ENCODE measurements around the gene ATG101. TPM values are rescaled to one million over a fixed set of nuclear protein-coding genes. Genes with fewer than 3 reads are reported as not detected.

The ATG101 gene
- total and polyA plus RNA-seq, 2 of the 8 experiments (the other 6 are each of a cell fraction or from before 2014, with no cell fraction given) = 49.8 to 55.9 TPM

DNA sequence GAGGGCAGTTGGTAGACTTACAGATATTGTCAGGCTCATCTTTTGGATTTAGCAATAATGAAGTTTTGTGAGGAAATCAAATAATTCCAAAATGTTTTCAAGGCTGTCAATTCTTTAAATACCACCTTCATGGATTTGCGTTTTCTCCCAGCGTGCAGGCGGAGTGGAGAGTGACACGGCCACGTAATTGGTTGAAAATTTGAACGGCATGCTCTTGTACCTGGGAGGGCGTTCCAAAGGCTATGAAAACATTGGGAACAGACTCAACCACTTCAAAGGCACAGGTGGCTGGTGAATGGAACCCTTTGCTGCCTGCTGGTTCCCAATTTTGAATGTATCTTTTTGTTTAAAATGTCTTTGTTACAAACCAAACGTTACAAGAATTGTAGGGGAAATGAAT, 22.1 kb downstream of the ATG101 start:
- Histone ChIP-seq H3K56ac (replicated peaks; ENCODE audit: insufficient read length, low read depth, low read length) (no peak overlapping the region), H3K27ac (ENCODE audit: low read depth, low read length) (no peak overlapping the region), H3K79me2 (ENCODE audit: control insufficient read depth in 1 of 2, insufficient read depth in 2 of 2, low read length in 2 of 2) (no peaks in the 10 kb centered on the region), H3K23ac (ENCODE audit: insufficient read length) (no peak overlapping the region), H3K18ac (ENCODE audit: extremely low read depth, low read length) (no peak overlapping the region), H3K9me3 (ENCODE audit: insufficient read depth in 2 of 2, low read depth in 1 of 2, low read length in 1 of 2) (no peaks in the 10 kb centered on the region), H3K4me3 (ENCODE audit: extremely low read depth in 1 of 4, insufficient read depth in 2 of 4, low read depth in 3 of 4, low read length in 4 of 4) (no peak overlapping the region), H3K4me2 (ENCODE audit: insufficient read depth in 1 of 2, low read depth in 2 of 2, low read length in 2 of 2) (no peak overlapping the region), H3K14ac (ENCODE audit: insufficient read length) (no peak overlapping the region), H3K36me3 (ENCODE audit: control insufficient read depth in 2 of 4, insufficient read depth in 4 of 4, low read length in 3 of 4) (no peaks in the 10 kb centered on the region), H2AFZ (ENCODE audit: low read length) (no peak overlapping the region), H2BK5ac (ENCODE audit: low read depth, low read length) (no peak overlapping the region), H2BK12ac (ENCODE audit: low read depth, low read length) (no peak overlapping the region), H4K20me1 (replicated peaks in 1 of 2; ENCODE audit: control insufficient read depth in 1 of 2, insufficient read depth in 2 of 2, low read length in 2 of 2) (no peaks in the 10 kb centered on the region), H2BK120ac (replicated peaks; ENCODE audit: low read depth, low read length) (no peak overlapping the region), H2BK20ac (ENCODE audit: low read length) (no peak overlapping the region), H4K5ac (ENCODE audit: insufficient read length, low read depth, low read length) (no peak overlapping the region), H2BK15ac (ENCODE audit: low read length) (no peak overlapping the region), H2AK5ac (ENCODE audit: low read depth, low read length) (no peak overlapping the region), H3K4ac (replicated peaks; ENCODE audit: insufficient read length, low read depth, low read length) (no peak overlapping the region), H3K23me2 (ENCODE audit: low read depth, low read length) (no peaks in the 10 kb centered on the region), H3K4me1 (replicated peaks in 1 of 4; ENCODE audit: control insufficient read depth in 3 of 4, insufficient read depth in 4 of 4, low read length in 3 of 4) (no peaks in the 10 kb centered on the region), H3K79me1 (ENCODE audit: low read depth, low read length) (no peaks in the 10 kb centered on the region; the same call in 1 of the 2 replicates), H3K9ac (replicated peaks in 1 of 4; ENCODE audit: extremely low read depth in 1 of 4, low read depth in 3 of 4, low read length in 3 of 4) (no peak overlapping the region), H4K8ac (ENCODE audit: extremely low read depth, insufficient read depth, low read length) (no peak overlapping the region), H4K91ac (replicated peaks; ENCODE audit: insufficient read length, low read length) (no peak overlapping the region), H3K27me3 (replicated peaks in 1 of 4; ENCODE audit: control insufficient read depth in 3 of 4, extremely low read depth in 1 of 4, insufficient read depth in 3 of 4, low read length in 3 of 4) (no peaks in the 10 kb centered on the region)
- ChIA-PET POLR2A (ENCODE audit: partially characterized antibody) (interaction anchor here (2.2 kb wide), 1 partner anchor 12 kb away, joined by 5 read pairs; the partner anchor contains the start of gene SMIM41), CTCF (ENCODE audit: partially characterized antibody) (interaction anchor here (0.9 to 11.5 kb wide), 7 partner anchors 9 to 88 kb away, joined by 3 to 205 read pairs (median 6); partner anchors contain the start of gene SMIM41)
- FAIRE-seq (no peak), DNase-seq (ENCODE audit: low read depth in 1 of 2, low spot score in 2 of 2) (no peak)
- TF ChIP-seq BACH1 (IDR thresholded peaks at IDR 0.05; ENCODE audit: low read length) = no peak
- no peak for TF ChIP-seq TCF12 (IDR thresholded peaks at IDR 0.05; ENCODE audit: low read depth, low read length)
- TF ChIP-seq TAF7 (optimal IDR thresholded peaks at IDR 0.05; ENCODE audit: borderline replicate concordance, low read depth, low read length) = no peak
- no peak for TF ChIP-seq SAP30 (IDR thresholded peaks at IDR 0.05; ENCODE audit: insufficient read depth, insufficient replicate concordance, low read length)
- no peak for TF ChIP-seq SP1 (IDR thresholded peaks at IDR 0.05; ENCODE audit: low read depth, low read length)
- no peak for TF ChIP-seq TAF1 (IDR thresholded peaks at IDR 0.05; ENCODE audit: low read depth, low read length)
- TF ChIP-seq, protein P1, sequence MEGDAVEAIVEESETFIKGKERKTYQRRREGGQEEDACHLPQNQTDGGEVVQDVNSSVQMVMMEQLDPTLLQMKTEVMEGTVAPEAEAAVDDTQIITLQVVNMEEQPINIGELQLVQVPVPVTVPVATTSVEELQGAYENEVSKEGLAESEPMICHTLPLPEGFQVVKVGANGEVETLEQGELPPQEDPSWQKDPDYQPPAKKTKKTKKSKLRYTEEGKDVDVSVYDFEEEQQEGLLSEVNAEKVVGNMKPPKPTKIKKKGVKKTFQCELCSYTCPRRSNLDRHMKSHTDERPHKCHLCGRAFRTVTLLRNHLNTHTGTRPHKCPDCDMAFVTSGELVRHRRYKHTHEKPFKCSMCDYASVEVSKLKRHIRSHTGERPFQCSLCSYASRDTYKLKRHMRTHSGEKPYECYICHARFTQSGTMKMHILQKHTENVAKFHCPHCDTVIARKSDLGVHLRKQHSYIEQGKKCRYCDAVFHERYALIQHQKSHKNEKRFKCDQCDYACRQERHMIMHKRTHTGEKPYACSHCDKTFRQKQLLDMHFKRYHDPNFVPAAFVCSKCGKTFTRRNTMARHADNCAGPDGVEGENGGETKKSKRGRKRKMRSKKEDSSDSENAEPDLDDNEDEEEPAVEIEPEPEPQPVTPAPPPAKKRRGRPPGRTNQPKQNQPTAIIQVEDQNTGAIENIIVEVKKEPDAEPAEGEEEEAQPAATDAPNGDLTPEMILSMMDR (IDR thresholded peaks at IDR 0.05; ENCODE audit: control extremely low read depth in 1 of 3, insufficient read depth in 1 of 3, low read depth in 1 of 3, low read length in 3 of 3) = no peak
- no peak for TF ChIP-seq CBX8 (IDR thresholded peaks at IDR 0.05; ENCODE audit: borderline replicate concordance, low read depth, low read length)
- no peak for TF ChIP-seq EZH2 (IDR thresholded peaks at IDR 0.05; ENCODE audit: low read depth, low read length, severe bottlenecking)
- WGBS, 2 experiments (ENCODE audit: extremely low coverage in 1 of 2, insufficient coverage in 1 of 2, insufficient read length in 1 of 2, insufficient replicate concordance in 2 of 2, low coverage in 1 of 2, low lambda C conversion rate in 2 of 2, missing lambda C conversion rate in 1 of 2) = 86% methylated on average over 8 of the region's 8 CpGs; no CpG with 5 or more reads in 1 of the 2 experiments

Data from H1 (cell line).